Measurements from ENCODE around the gene KIAA1328. TPM values are rescaled to one million over a fixed set of nuclear protein-coding genes. Genes with fewer than 3 reads are reported as not detected.
"Not testable (repeated sequence)": the region's sequence is repeated elsewhere in the genome, so short reads cannot be mapped to it uniquely, and the experiment has no call there.

The KIAA1328 gene
- total and polyA plus RNA-seq, 11 donors, result 1.4 to 6.4 (median 4.0) TPM

DNA sequence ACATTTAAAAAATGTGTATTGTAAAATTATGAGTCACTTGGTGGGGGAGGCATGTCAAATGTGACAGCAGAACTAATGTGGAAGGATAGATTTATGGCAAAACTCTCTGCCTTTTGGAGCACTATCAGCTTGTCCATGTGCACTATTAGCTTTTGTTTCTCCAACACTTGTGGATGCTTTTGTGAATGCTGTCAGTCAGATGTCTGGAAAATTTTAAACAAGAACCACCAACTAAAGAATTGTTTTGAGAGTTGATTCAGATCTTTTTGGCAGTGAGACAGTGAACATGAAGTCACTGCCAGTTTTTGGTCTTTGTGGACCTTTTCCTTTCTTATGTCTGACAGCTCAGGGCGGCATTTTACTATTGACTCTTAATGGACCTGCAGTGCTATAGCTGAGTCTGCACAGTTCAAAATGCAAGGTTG lies 72.4 kb downstream of the KIAA1328 start:
- H3K4me1 ChIP-seq, result peaks cover 0 to 10% (median 0%) of the 10 kb centered on the region in 12 donors
- TF ChIP-seq POLR2A (IDR thresholded peaks at IDR 0.05), result no peak
- TF ChIP-seq, protein P1, sequence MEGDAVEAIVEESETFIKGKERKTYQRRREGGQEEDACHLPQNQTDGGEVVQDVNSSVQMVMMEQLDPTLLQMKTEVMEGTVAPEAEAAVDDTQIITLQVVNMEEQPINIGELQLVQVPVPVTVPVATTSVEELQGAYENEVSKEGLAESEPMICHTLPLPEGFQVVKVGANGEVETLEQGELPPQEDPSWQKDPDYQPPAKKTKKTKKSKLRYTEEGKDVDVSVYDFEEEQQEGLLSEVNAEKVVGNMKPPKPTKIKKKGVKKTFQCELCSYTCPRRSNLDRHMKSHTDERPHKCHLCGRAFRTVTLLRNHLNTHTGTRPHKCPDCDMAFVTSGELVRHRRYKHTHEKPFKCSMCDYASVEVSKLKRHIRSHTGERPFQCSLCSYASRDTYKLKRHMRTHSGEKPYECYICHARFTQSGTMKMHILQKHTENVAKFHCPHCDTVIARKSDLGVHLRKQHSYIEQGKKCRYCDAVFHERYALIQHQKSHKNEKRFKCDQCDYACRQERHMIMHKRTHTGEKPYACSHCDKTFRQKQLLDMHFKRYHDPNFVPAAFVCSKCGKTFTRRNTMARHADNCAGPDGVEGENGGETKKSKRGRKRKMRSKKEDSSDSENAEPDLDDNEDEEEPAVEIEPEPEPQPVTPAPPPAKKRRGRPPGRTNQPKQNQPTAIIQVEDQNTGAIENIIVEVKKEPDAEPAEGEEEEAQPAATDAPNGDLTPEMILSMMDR (IDR thresholded peaks at IDR 0.05), result no peak
- intact Hi-C loops (cut with DNase I), result no loop called here
- H3K36me3 ChIP-seq, result no peaks in the 10 kb centered on the region
- no peak overlapping the region for H3K27ac ChIP-seq
- WGBS, 4 donors, result 67 to 83% (median 74%) methylated on average over 1 of the region's 1 CpG
- DNase-seq (no peak), ATAC-seq (no peak)
- no peak overlapping the region for H3K4me3 ChIP-seq
- H3K9me3 ChIP-seq, result peaks cover 0 to 19% (median 6%) of the 10 kb centered on the region in 12 donors
- no peaks in the 10 kb centered on the region for H3K27me3 ChIP-seq

DNA sequence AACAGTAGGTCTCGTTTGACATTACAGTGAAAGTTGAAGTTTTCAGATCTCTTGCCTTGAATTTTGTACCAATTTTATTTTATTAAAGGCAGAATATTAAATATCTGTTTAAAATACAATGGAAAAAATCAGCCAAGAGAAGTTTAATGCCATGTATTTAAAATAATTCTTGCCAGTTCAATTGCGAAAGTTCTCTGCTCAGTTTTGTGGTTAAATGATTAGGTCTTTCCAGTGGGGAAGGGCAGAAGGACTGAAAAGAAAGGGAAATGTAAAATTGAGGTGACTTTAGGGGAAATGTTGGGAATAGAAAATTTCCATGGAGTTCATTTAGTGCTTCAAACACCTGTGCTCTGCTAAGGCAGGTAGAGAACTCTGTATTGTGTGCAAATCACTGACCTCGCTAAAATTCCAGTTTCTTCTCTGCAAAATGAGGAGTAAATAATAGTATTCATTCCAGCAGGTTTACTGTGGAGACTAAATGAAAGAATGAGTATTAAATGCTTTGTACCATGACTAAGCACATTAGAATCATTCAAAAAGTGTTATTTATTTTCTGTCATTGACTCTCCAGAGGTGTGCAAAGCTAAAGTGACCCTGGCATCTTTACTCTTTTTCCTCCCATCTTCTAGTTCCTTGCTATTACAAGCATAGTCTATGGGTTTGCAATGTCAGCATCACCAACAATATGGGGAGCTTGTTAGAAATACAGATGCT lies 74.4 kb downstream of the KIAA1328 start:
- H3K27me3 ChIP-seq, result no peaks in the 10 kb centered on the region
- DNase-seq (no peak), ATAC-seq (no peak)
- no peak for TF ChIP-seq POLR2A (IDR thresholded peaks at IDR 0.05)
- TF ChIP-seq, protein P1 (IDR thresholded peaks at IDR 0.05), result no peak
- no peak overlapping the region for H3K27ac ChIP-seq
- no peak overlapping the region for H3K4me3 ChIP-seq
- WGBS, 4 donors, result 79 to 98% (median 89%) methylated on average over 3 of the region's 3 CpGs
- intact Hi-C loops (cut with DNase I), result no loop called here
- no peaks in the 10 kb centered on the region for H3K36me3 ChIP-seq
- H3K4me1 ChIP-seq, result peaks cover 0 to 10% (median 0%) of the 10 kb centered on the region in 12 donors
- peaks cover 0 to 19% (median 6%) of the 10 kb centered on the region in 12 donors for H3K9me3 ChIP-seq

DNA sequence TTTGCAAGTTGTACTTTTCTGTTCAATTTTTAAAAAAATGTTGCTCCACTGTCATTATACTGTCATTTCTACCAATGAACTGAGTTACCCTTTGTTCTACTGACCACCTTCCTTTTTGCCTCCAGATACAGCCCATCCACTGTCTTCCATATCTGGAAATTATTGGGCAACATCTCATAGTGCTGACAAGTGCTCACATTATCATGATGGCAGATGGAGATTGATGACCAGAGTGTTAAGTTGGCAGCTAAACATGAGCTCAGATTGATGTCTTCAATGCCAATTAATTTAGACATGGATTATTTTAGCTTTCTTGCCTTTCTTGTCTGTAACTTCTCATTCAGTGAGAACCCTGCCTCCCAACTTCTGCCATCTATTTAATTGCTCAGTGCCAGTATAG lies 76.6 kb downstream of the KIAA1328 start:
- Histone ChIP-seq H3K4me1 (peaks cover 0 to 10% (median 0%) of the 10 kb centered on the region in 12 donors), H3K4me3 (no peak overlapping the region), H3K36me3 (no peaks in the 10 kb centered on the region), H3K9me3 (peaks cover 0 to 6% (median 0%) of the 10 kb centered on the region in 12 donors), H3K27me3 (no peaks in the 10 kb centered on the region), H3K27ac (no peak overlapping the region)
- intact Hi-C loops (cut with DNase I), result no loop called here
- TF ChIP-seq, protein P1 (IDR thresholded peaks at IDR 0.05), result no peak
- TF ChIP-seq POLR2A (IDR thresholded peaks at IDR 0.05), result no peak
- DNase-seq (no peak), ATAC-seq (no peak)

DNA sequence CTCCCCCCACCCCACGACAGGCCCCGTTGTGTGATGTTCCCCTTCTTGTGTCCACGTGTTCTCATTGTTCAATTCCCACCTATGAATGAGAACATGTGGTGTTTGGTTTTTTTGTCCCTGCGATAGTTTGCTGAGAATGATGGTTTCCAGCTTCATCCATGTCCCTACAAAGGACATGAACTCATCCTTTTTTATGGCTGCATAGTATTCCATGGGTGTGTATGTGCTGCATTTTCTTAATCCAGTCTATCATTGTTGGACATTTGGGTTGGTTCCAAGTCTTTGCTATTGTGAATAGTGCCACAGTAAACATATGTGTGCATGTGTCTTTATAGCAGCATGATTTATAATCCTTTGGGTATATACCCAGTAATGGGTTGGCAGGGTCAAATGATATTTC lies 80.4 kb downstream of the KIAA1328 start:
- WGBS, 4 donors, result 96 to 99% (median 97%) methylated on average over 4 of the region's 4 CpGs
- intact Hi-C loops (cut with DNase I); DNase-seq: not testable (repeated sequence)

DNA sequence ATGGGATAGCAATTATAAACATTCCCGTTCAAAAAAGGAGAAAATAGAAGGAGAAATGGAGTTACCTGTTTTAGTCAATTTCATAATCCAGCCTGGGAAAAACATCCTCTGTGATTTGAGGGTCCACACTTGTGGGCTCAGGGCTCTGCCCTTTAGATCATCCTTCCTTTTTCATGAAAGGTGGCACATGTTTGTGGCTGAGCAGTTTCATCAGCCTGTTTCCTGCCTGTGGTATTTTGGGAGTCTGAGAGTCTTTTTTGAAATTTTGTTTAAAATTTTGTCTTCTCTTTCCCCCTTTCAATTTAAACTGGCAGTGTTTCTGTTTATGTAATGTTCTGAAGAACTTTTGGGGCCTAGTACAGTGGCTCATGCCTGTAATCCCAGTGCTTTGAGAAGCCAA lies 84.0 kb downstream of the KIAA1328 start:
- DNase-seq, result no peak
- WGBS, 4 donors, result 73 to 95% (median 90%) methylated on average over 1 of the region's 1 CpG
- Histone ChIP-seq H3K4me3 (no peak overlapping the region), H3K36me3 (no peaks in the 10 kb centered on the region), H3K9me3 (no peaks in the 10 kb centered on the region), H3K27me3 (no peaks in the 10 kb centered on the region), H3K4me1 (no peaks in the 10 kb centered on the region), H3K27ac (no peak overlapping the region)
- intact Hi-C loops (cut with DNase I), result no loop called here
- TF ChIP-seq, protein P1 (IDR thresholded peaks at IDR 0.05), result no peak
- no peak for TF ChIP-seq POLR2A (IDR thresholded peaks at IDR 0.05)
- no peak for ATAC-seq

More for the DNA sequence above, 80.4 kb downstream of the KIAA1328 start:
- not testable (repeated sequence) for H3K27me3 ChIP-seq, H3K9me3 ChIP-seq, H3K4me3 ChIP-seq, H3K4me1 ChIP-seq, H3K36me3 ChIP-seq, H3K27ac ChIP-seq, ATAC-seq

All from heart left ventricle (tissue), 16 donors.